GM12878 (cell line): ENCODE data around the gene ZNF385C. TPM values are rescaled to one million over a fixed set of nuclear protein-coding genes. Genes with fewer than 3 reads are reported as not detected.

Experiments
- BRCA1 ChIP-seq: IDR thresholded peaks from 2 replicates; pipeline ENCODE4 v1.6.1; 2011; ENCODE audit warnings: low read depth, low read length, improper control_type of control experiment
- GATAD2B ChIP-seq: fragments of 450-650 bp; conservative IDR thresholded peaks from 2 replicates; pipeline ENCODE4 v1.6.1; 2017; ENCODE audit warnings: low read depth, mild to moderate bottlenecking, moderate library complexity
- HCFC1 ChIP-seq: fragments of 150-350 bp; IDR thresholded peaks from 2 replicates; pipeline ENCODE4 v1.6.1; 2014; ENCODE audit warnings: low read length
- LARP7 ChIP-seq: fragments of 450-650 bp; IDR thresholded peaks from 2 replicates; pipeline ENCODE4 v1.6.1; 2017; ENCODE audit warnings: mild to moderate bottlenecking
- NFXL1 ChIP-seq: fragments of 450-650 bp; IDR thresholded peaks from 2 replicates; pipeline ENCODE4 v1.6.1; 2017; ENCODE audit warnings: antibody characterized with exemption, mild to moderate bottlenecking, borderline replicate concordance
- NFYA ChIP-seq: IDR thresholded peaks from 2 replicates; pipeline ENCODE4 v1.6.1; 2011; ENCODE audit warnings: low read depth, mild to moderate bottlenecking, low read length, improper control_type of control experiment, borderline replicate concordance
- RAD21 ChIP-seq: IDR thresholded peaks from 2 replicates; pipeline ENCODE4 v1.6.1; 2011; ENCODE audit warnings: mild to moderate bottlenecking, low read depth, low read length, moderate library complexity; ENCODE audit not compliant: insufficient read depth
- RB1 ChIP-seq: fragments of 450-650 bp; formaldehyde crosslinking; IDR thresholded peaks from 2 replicates; pipeline ENCODE4 v1.6.1; 2017; ENCODE audit warnings: mild to moderate bottlenecking, borderline replicate concordance
- RELA ChIP-seq: fragments of 450-650 bp; IDR thresholded peaks from 2 replicates; pipeline ENCODE4 v1.8.0; 2014; ENCODE audit warnings: borderline replicate concordance; ENCODE audit not compliant: partially characterized antibody
- RFX5 ChIP-seq: IDR thresholded peaks from 2 replicates; pipeline ENCODE4 v1.6.1; 2011; ENCODE audit warnings: low read depth, low read length, improper control_type of control experiment
- SREBF1 ChIP-seq: IDR thresholded peaks from 2 replicates; pipeline ENCODE4 v1.6.1; 2012; ENCODE audit warnings: mild to moderate bottlenecking, low read length
- STAT1 ChIP-seq: fragments of 450-650 bp; conservative IDR thresholded peaks from 2 replicates; pipeline ENCODE4 v1.6.1; 2014; ENCODE audit warnings: antibody characterized with exemption, mild to moderate bottlenecking
- STAT3 ChIP-seq: IDR thresholded peaks from 2 replicates; pipeline ENCODE4 v1.6.1; 2011; ENCODE audit warnings: low read depth, low read length, improper control_type of control experiment
- TAF1 ChIP-seq: IDR thresholded peaks from 2 replicates; pipeline ENCODE4 v1.6.1; 2011; ENCODE audit warnings: mild to moderate bottlenecking, low read depth, low read length, borderline replicate concordance
- TCF12 ChIP-seq: IDR thresholded peaks from 2 replicates; pipeline ENCODE4 v1.6.1; 2011; ENCODE audit warnings: low read depth, mild to moderate bottlenecking, low read length
- ZBED1 ChIP-seq: IDR thresholded peaks from 2 replicates; pipeline ENCODE4 v1.6.1; 2016; ENCODE audit warnings: borderline replicate concordance
- ZNF24 ChIP-seq: fragments of 450-650 bp; IDR thresholded peaks from 2 replicates; pipeline ENCODE4 v1.6.1; 2017; ENCODE audit warnings: antibody characterized with exemption, mild to moderate bottlenecking
- polyA plus RNA-seq, 11 experiments: library from polyadenylated mRNA; depleted of rRNA in 4 of 11; unstranded in 6 of 11; stranded (reverse) in 5 of 11; fragments of >200 nt; fragmentation: Nextera tagmentation in 4 of 11; fragmentation: Illumina TruSeq in 1 of 11; extraction: Ambion mirVana in 4 of 11; extraction: Trizol in 1 of 11; gene quantifications; 1 replicate in 1 of 11; 2 replicates in 10 of 11; pipeline versions ENCODE4 v1.2.1 to v1.2.3, GENCODE V29; 2011 to 2016; ENCODE audit warnings: inconsistent platforms in 2 of 11, missing spikeins in 2 of 11, low read depth in 1 of 11
- total RNA-seq, 4 experiments: library from RNA; depleted of rRNA in 3 of 4; stranded (reverse); fragments of >200 nt in 3 of 4; fragmentation: Illumina TruSeq in 1 of 4; extraction: Trizol in 1 of 4; gene quantifications; 2 replicates each; pipeline versions ENCODE4 v1.2.1 to v1.2.3, GENCODE V29; 2013 to 2021
- TF ChIP-seq, protein P1 (sequence below): IDR thresholded peaks from 2 replicates; pipeline ENCODE4 v1.6.1; 2012; ENCODE audit warnings: low read length, inconsistent platforms
- TF ChIP-seq, protein P2 (sequence below): fragments of 450-650 bp; IDR thresholded peaks from 2 replicates; pipeline ENCODE4 v1.6.1; 2018; ENCODE audit warnings: borderline replicate concordance, mild to moderate bottlenecking; ENCODE audit not compliant: partially characterized antibody
- TF ChIP-seq, protein P3 (sequence below): fragments of 150-350 bp; IDR thresholded peaks from 2 replicates; pipeline ENCODE4 v1.6.1; 2014; ENCODE audit warnings: mild to moderate bottlenecking, low read depth, low read length
- TF ChIP-seq, protein P4 (sequence below): IDR thresholded peaks from 2 replicates; pipeline ENCODE4 v1.6.1; 2012; ENCODE audit warnings: low read depth, low read length, improper control_type of control experiment
- TF ChIP-seq, protein P5 (sequence below): IDR thresholded peaks from 2 replicates; pipeline ENCODE4 v1.6.1; 2012; ENCODE audit warnings: low read depth, low read length, improper control_type of control experiment
- TF ChIP-seq, protein P6 (sequence below): fragments of 450-650 bp; conservative IDR thresholded peaks from 2 replicates; pipeline ENCODE4 v1.6.1; 2017; ENCODE audit warnings: mild to moderate bottlenecking, moderate library complexity

Gene ZNF385C
- total and polyA plus RNA-seq, 10 of the 15 experiments (the other 5 are each of a cell fraction or from before 2014, with no cell fraction given) = 0.06 to 0.20 (median 0.07) TPM; not detected in 5

DNA sequence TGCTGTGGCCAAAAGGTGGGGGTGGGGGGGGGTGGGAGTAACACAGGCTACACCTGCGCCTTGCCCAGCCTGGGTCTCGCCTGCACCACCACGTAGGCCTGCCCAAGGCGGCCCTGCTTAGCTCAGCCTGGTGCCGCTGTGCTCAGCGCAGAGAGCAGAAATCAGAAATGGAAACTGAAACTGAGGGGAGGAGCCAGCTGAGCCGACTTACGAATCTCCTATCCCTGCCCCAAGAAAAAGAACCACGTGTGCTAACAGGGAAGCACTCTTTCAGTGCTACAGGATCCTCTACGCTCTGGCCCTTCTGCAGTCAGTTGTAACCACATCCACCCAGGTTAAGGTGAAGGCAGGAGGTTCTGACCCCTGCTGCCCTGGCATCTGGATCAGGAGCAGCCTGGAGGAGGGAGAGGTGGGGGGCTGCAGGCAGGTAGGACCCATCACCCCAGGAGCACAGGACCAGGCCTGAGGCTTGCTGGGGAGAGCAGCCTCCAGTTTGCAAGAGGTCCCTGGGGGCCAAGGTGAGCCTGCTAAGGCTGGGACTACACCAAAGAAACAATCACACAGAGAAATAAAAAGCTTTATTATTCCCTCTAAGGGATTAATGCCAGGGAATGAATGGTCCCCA is 14.4 kb upstream of the ZNF385C start, which contains the start of gene DHX58 (continued):
- TF ChIP-seq, protein P1, sequence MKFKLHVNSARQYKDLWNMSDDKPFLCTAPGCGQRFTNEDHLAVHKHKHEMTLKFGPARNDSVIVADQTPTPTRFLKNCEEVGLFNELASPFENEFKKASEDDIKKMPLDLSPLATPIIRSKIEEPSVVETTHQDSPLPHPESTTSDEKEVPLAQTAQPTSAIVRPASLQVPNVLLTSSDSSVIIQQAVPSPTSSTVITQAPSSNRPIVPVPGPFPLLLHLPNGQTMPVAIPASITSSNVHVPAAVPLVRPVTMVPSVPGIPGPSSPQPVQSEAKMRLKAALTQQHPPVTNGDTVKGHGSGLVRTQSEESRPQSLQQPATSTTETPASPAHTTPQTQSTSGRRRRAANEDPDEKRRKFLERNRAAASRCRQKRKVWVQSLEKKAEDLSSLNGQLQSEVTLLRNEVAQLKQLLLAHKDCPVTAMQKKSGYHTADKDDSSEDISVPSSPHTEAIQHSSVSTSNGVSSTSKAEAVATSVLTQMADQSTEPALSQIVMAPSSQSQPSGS = no peak
- no peak for TF ChIP-seq STAT3
- TF ChIP-seq STAT1 = 0 out of 2 replicates have a peak, but pooled peaks have one; percentile 31
- TF ChIP-seq LARP7 = no peak
- TF ChIP-seq HCFC1 = peak; percentile 29
- no peak for TF ChIP-seq NFYA
- no peak for TF ChIP-seq RFX5
- no peak for TF ChIP-seq BRCA1
- TF ChIP-seq NFXL1 = no peak
- TF ChIP-seq, protein P2, sequence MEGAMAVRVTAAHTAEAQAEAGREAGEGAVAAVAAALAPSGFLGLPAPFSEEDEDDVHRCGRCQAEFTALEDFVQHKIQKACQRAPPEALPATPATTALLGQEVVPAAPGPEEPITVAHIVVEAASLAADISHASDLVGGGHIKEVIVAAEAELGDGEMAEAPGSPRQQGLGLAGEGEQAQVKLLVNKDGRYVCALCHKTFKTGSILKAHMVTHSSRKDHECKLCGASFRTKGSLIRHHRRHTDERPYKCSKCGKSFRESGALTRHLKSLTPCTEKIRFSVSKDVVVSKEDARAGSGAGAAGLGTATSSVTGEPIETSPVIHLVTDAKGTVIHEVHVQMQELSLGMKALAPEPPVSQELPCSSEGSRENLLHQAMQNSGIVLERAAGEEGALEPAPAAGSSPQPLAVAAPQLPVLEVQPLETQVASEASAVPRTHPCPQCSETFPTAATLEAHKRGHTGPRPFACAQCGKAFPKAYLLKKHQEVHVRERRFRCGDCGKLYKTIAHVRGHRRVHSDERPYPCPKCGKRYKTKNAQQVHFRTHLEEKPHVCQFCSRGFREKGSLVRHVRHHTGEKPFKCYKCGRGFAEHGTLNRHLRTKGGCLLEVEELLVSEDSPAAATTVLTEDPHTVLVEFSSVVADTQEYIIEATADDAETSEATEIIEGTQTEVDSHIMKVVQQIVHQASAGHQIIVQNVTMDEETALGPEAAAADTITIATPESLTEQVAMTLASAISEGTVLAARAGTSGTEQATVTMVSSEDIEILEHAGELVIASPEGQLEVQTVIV = no peak
- TF ChIP-seq RELA = peak; percentile 5
- TF ChIP-seq, protein P3, sequence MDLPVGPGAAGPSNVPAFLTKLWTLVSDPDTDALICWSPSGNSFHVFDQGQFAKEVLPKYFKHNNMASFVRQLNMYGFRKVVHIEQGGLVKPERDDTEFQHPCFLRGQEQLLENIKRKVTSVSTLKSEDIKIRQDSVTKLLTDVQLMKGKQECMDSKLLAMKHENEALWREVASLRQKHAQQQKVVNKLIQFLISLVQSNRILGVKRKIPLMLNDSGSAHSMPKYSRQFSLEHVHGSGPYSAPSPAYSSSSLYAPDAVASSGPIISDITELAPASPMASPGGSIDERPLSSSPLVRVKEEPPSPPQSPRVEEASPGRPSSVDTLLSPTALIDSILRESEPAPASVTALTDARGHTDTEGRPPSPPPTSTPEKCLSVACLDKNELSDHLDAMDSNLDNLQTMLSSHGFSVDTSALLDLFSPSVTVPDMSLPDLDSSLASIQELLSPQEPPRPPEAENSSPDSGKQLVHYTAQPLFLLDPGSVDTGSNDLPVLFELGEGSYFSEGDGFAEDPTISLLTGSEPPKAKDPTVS = no peak
- peak; percentile 91 for TF ChIP-seq TAF1
- TF ChIP-seq SREBF1 = no peak
- TF ChIP-seq, protein P4, sequence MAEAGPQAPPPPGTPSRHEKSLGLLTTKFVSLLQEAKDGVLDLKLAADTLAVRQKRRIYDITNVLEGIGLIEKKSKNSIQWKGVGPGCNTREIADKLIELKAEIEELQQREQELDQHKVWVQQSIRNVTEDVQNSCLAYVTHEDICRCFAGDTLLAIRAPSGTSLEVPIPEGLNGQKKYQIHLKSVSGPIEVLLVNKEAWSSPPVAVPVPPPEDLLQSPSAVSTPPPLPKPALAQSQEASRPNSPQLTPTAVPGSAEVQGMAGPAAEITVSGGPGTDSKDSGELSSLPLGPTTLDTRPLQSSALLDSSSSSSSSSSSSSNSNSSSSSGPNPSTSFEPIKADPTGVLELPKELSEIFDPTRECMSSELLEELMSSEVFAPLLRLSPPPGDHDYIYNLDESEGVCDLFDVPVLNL = no peak
- TF ChIP-seq, protein P5, sequence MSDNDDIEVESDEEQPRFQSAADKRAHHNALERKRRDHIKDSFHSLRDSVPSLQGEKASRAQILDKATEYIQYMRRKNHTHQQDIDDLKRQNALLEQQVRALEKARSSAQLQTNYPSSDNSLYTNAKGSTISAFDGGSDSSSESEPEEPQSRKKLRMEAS = peak; percentile 72; the same call in 1 of the 2 replicates
- TF ChIP-seq ZNF24 = no peak
- TF ChIP-seq RB1 = 0 out of 2 replicates have a peak, but pooled peaks have one; percentile 18
- TF ChIP-seq TCF12 = 0 out of 2 replicates have a peak, but pooled peaks have one; percentile 44
- no peak for TF ChIP-seq RAD21
- TF ChIP-seq, protein P6, sequence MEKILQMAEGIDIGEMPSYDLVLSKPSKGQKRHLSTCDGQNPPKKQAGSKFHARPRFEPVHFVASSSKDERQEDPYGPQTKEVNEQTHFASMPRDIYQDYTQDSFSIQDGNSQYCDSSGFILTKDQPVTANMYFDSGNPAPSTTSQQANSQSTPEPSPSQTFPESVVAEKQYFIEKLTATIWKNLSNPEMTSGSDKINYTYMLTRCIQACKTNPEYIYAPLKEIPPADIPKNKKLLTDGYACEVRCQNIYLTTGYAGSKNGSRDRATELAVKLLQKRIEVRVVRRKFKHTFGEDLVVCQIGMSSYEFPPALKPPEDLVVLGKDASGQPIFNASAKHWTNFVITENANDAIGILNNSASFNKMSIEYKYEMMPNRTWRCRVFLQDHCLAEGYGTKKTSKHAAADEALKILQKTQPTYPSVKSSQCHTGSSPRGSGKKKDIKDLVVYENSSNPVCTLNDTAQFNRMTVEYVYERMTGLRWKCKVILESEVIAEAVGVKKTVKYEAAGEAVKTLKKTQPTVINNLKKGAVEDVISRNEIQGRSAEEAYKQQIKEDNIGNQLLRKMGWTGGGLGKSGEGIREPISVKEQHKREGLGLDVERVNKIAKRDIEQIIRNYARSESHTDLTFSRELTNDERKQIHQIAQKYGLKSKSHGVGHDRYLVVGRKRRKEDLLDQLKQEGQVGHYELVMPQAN = peak; percentile 49; the same call in 1 of the 2 replicates
- no peak for TF ChIP-seq GATAD2B
- TF ChIP-seq ZBED1 = no peak
